Loucy (cell line): ENCODE measurements around the gene NKIRAS1.

ENCODE experiments used
- H2AFZ ChIP-seq: fragments of 200-600 bp; sonication (generic); 2 replicates; pipeline ENCODE4 v1.6.0; 2016; ENCODE audit warnings: antibody characterized with exemption, mild to moderate bottlenecking, low read length, moderate library complexity
- H3F3A ChIP-seq: fragments of 200-600 bp; 2 replicates; pipeline ENCODE4 v1.6.0; 2016; ENCODE audit warnings: antibody characterized with exemption, low read depth, mild to moderate bottlenecking
- H3K27me3 ChIP-seq: fragments of 200-600 bp; sonication (generic); 2 replicates; pipeline ENCODE4 v1.6.1; 2014; ENCODE audit warnings: low read length, mild to moderate bottlenecking; ENCODE audit not compliant: insufficient read depth, poor library complexity, severe bottlenecking
- H3K36me3 ChIP-seq: fragments of 200-600 bp; sonication (generic); 2 replicates; pipeline ENCODE4 v1.6.1; 2016; ENCODE audit warnings: low read length; ENCODE audit not compliant: insufficient read depth
- H3K4me1 ChIP-seq: fragments of 200-600 bp; sonication (generic); 2 replicates; pipeline ENCODE4 v1.5.1; 2014; ENCODE audit warnings: low read length, mild to moderate bottlenecking; ENCODE audit not compliant: insufficient read depth, poor library complexity, severe bottlenecking
- H3K4me2 ChIP-seq: fragments of 200-600 bp; sonication (generic); 2 replicates; pipeline ENCODE4 v1.6.0; 2014; ENCODE audit warnings: antibody characterized with exemption, low read length, low read depth, mild to moderate bottlenecking; ENCODE audit not compliant: poor library complexity, severe bottlenecking
- H3K4me3 ChIP-seq: fragments of 200-600 bp; sonication (generic); 2 replicates; pipeline ENCODE4 v1.5.1; 2014; ENCODE audit warnings: low read length, mild to moderate bottlenecking, mixed read lengths; ENCODE audit not compliant: poor library complexity, severe bottlenecking
- H3K79me2 ChIP-seq: fragments of 200-600 bp; sonication (generic); 2 replicates; pipeline ENCODE4 v1.6.1; 2014; ENCODE audit warnings: low read length; ENCODE audit not compliant: insufficient read depth
- H3K9ac ChIP-seq: fragments of 200-600 bp; sonication (generic); 2 replicates; pipeline ENCODE4 v1.6.0; 2014; ENCODE audit warnings: mild to moderate bottlenecking, low read depth, low read length, moderate library complexity; ENCODE audit not compliant: poor library complexity, severe bottlenecking
- H3K9me2 ChIP-seq: fragments of 200-600 bp; sonication (generic); replicated peaks from 2 replicates; pipeline ENCODE4 v1.6.1; 2016; ENCODE audit warnings: low read depth, low read length, mixed read lengths
- H3K9me3 ChIP-seq: fragments of 200-600 bp; sonication (generic); 2 replicates; pipeline ENCODE4 v1.6.1; 2014; ENCODE audit warnings: mild to moderate bottlenecking, antibody characterized with exemption, low read length, low read depth; ENCODE audit not compliant: insufficient read depth
- H4K20me1 ChIP-seq: fragments of 200-600 bp; sonication (generic); 2 replicates; pipeline ENCODE4 v1.6.0; 2014; ENCODE audit warnings: antibody characterized with exemption, low read length, mild to moderate bottlenecking; ENCODE audit not compliant: insufficient read depth, poor library complexity, severe bottlenecking
- CTCF ChIP-seq: fragments of 200-600 bp; sonication (generic); conservative IDR thresholded peaks from 2 replicates; pipeline ENCODE4 v1.5.1; 2014; ENCODE audit warnings: mild to moderate bottlenecking, antibody characterized with exemption, low read length
- EZH2phosphoT487 ChIP-seq: fragments of 200-600 bp; IDR thresholded peaks from 2 replicates; pipeline ENCODE4 v1.6.1; 2018; ENCODE audit warnings: antibody characterized with exemption, mild to moderate bottlenecking, moderate library complexity, borderline replicate concordance

Gene NKIRAS1

DNA sequence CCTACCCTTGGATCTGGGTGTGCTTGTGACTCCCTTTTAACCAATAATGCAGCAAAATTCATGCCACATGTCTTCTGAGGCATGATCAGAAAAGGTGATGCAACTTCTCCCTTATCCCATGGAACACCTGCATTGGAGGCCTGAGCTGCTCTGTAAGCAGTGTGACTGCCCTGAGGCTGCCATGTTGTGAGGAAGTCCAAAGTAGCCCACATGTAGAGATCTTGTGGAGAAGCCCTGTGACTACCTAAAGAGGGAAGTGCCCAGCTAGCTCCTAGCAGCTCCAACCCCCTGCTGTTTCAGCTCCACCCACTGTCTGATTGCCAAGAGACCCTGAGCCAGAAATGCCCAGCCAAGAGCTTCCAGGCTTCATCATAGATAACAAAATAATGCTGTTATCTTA lies 21.9 kb upstream of the NKIRAS1 start:
- Histone ChIP-seq H3F3A (no peaks in the 10 kb centered on the region), H4K20me1 (no peaks in the 10 kb centered on the region), H3K9ac (no peak overlapping the region), H2AFZ (no peak overlapping the region), H3K9me3 (no peaks in the 10 kb centered on the region), H3K4me1 (no peaks in the 10 kb centered on the region), H3K9me2 (no peaks in the 10 kb centered on the region), H3K27me3 (no peaks in the 10 kb centered on the region), H3K36me3 (no peaks in the 10 kb centered on the region), H3K4me2 (no peak overlapping the region), H3K79me2 (no peaks in the 10 kb centered on the region), H3K4me3 (no peak overlapping the region)
- TF ChIP-seq CTCF (no peak), EZH2phosphoT487 (no peak)

DNA sequence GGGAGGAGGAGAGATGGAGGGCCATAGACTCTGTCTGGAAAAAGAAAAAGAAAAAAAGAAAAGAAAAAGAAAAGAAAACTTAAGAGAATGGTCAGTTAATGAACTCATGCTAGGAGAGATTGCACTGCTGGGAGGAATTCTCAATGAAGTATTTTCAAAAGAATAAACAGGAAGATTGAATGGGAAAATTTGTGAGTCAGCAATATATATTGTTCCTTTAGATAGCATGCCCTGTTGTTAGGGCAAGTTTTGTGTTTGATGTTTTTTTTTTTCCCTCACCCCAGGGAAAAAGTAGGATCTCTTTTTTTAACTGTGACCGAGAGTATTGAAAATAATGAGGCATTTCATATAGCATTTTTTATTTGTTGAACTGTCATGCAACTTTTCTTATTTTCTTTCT lies 20.5 kb upstream of the NKIRAS1 start:
- no peaks in the 10 kb centered on the region for H3F3A ChIP-seq
- no peak overlapping the region for H3K9ac ChIP-seq
- no peaks in the 10 kb centered on the region for H3K9me3 ChIP-seq
- no peaks in the 10 kb centered on the region for H3K4me1 ChIP-seq
- no peak overlapping the region for H2AFZ ChIP-seq
- no peaks in the 10 kb centered on the region for H3K79me2 ChIP-seq
- H3K27me3 ChIP-seq, result no peaks in the 10 kb centered on the region
- no peak overlapping the region for H3K4me3 ChIP-seq
- TF ChIP-seq CTCF (no peak), EZH2phosphoT487 (no peak)
- no peaks in the 10 kb centered on the region for H4K20me1 ChIP-seq
- H3K4me2 ChIP-seq, result no peak overlapping the region
- no peaks in the 10 kb centered on the region for H3K9me2 ChIP-seq
- no peaks in the 10 kb centered on the region for H3K36me3 ChIP-seq

DNA sequence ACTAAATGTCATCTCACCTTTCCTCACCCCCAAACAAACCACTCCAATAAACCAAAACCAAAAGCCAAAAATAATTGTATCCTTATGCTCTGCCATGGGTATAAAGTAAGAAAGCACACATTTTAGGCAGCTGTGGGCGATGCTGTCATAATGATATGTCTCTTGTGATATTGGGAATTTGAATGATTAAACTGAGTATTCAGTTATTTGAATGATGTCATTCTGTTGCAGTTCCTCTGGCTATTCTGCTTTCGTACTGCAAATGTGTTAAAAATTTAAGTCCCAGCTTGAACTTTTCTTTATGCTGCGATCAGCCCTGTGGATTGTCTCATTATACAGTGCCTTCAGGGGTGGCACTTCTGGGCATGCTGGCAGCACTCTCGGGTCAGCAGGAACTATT lies 17.5 kb upstream of the NKIRAS1 start:
- Histone ChIP-seq H3K79me2 (no peaks in the 10 kb centered on the region), H3K4me1 (peaks cover 6% of the 10 kb centered on the region), H3K9me2 (no peaks in the 10 kb centered on the region), H3K9me3 (no peaks in the 10 kb centered on the region), H3F3A (no peaks in the 10 kb centered on the region), H3K4me2 (no peak overlapping the region), H2AFZ (no peak overlapping the region), H3K27me3 (no peaks in the 10 kb centered on the region), H3K9ac (no peak overlapping the region), H3K4me3 (no peak overlapping the region), H4K20me1 (no peaks in the 10 kb centered on the region), H3K36me3 (no peaks in the 10 kb centered on the region)
- TF ChIP-seq EZH2phosphoT487 (no peak), CTCF (no peak)
